ENCODE measurements around the gene SLC12A7. TPM values are rescaled to one million over a fixed set of nuclear protein-coding genes. Genes with fewer than 3 reads are reported as not detected.

Gene SLC12A7
- total RNA-seq, 4 donors from 2014 or later = 8.6 to 29.0 (median 21.5) TPM

GRCh38 chr5:1017691-1018455, 94.0 kb downstream of the SLC12A7 start:
- H3K36me3 ChIP-seq = no peaks in the 10 kb centered on the region
- H3K27ac ChIP-seq = no peak overlapping the region
- H3K27me3 ChIP-seq = peaks cover 8% of the 10 kb centered on the region
- no peak overlapping the region for H3K4me3 ChIP-seq
- no peak for TF ChIP-seq EP300 (IDR thresholded peaks at IDR 0.05)
- TF ChIP-seq POLR2A (IDR thresholded peaks at IDR 0.05) = no peak
- no peak for TF ChIP-seq POLR2AphosphoS5 (IDR thresholded peaks at IDR 0.05)
- no peak for TF ChIP-seq CTCF (IDR thresholded peaks at IDR 0.05)
- H3K9me3 ChIP-seq = no peaks in the 10 kb centered on the region
- WGBS = 92% methylated on average over 17 of the region's 19 CpGs
- DNase-seq (ENCODE audit: low spot score in 2 of 2) = peak in 1 of 2 donors; percentile 70
- peaks cover 21% of the 10 kb centered on the region for H3K4me1 ChIP-seq

DNA sequence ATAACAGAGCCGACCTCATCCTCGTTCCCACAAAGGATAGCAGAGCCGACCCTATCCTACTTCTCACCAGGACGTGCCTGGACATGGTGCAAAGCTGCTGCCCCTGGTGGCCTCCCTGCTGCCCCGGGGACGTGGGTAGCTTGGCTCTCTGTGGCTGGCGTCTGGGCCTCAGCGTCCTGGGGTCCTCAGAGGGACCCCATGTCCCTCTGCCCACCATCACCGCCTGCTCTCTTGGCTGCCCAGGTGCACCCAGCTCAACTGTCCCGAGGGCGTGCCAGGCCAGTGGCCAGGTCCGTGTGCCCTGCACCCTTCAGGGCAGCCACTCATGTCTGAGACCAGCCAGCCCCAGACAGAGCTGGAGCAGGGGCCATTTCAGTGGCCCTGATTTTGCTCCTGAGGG, 94.8 kb downstream of the SLC12A7 start:
- TF ChIP-seq POLR2A (IDR thresholded peaks at IDR 0.05) = no peak
- TF ChIP-seq EP300 (IDR thresholded peaks at IDR 0.05) = no peak
- no peak for TF ChIP-seq POLR2AphosphoS5 (IDR thresholded peaks at IDR 0.05)
- TF ChIP-seq CTCF (IDR thresholded peaks at IDR 0.05) = no peak
- Histone ChIP-seq H3K4me3 (no peak overlapping the region), H3K36me3 (no peaks in the 10 kb centered on the region), H3K9me3 (no peaks in the 10 kb centered on the region), H3K27me3 (peaks cover 8% of the 10 kb centered on the region), H3K4me1 (peaks cover 21% of the 10 kb centered on the region), H3K27ac (no peak overlapping the region)
- WGBS = 85% methylated on average over 11 of the region's 12 CpGs
- no peak for DNase-seq (ENCODE audit: low spot score in 2 of 2)

DNA sequence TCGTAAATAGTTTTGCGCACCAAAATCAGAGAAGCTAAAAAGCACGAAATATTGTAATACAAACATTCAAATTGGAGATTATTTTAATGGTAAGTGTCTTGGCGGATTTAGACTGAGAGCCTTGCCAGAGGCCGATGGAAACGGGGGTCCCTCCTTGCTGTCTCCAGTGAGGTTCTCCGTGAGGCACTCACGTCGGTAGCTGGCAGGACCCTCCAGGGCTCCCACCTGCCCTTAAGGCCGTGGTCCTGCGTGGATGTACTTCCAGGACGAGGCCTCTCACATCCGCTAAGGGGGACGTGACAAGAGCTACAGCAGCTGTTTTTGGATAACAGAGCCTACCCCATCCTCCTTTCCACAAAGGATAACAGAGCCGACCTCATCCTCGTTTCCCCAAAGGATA, 95.4 kb downstream of the SLC12A7 start:
- H3K27ac ChIP-seq = no peak overlapping the region
- WGBS = 47% methylated on average over 16 of the region's 16 CpGs
- TF ChIP-seq EP300 (IDR thresholded peaks at IDR 0.05) (no peak), POLR2AphosphoS5 (IDR thresholded peaks at IDR 0.05) (no peak), CTCF (IDR thresholded peaks at IDR 0.05) (no peak), POLR2A (IDR thresholded peaks at IDR 0.05) (no peak)
- no peak for DNase-seq (ENCODE audit: low spot score in 2 of 2)
- peaks cover 12% of the 10 kb centered on the region for H3K27me3 ChIP-seq
- H3K36me3 ChIP-seq = no peaks in the 10 kb centered on the region
- no peak overlapping the region for H3K4me3 ChIP-seq
- H3K4me1 ChIP-seq = peaks cover 19% of the 10 kb centered on the region
- H3K9me3 ChIP-seq = no peaks in the 10 kb centered on the region

DNA sequence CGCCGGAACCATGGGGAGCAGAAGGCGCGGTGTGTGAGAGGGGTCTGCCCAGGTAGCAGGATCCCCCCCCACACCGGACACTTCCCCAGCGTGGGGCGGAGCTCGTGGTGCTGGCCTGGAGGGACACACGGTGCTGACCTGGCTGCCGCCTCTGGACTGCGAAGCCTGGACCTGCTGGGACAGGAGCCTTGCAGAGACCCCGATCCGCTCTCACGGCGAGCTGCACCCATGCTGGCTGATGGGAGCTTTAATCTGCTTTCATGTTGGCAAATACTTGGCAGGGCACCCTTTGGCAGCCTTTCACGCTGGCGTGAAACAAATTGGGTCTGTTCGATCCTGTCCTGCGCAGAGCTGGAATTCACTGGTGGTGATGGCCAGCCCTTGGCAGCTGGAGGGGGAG, 95.8 kb downstream of the SLC12A7 start:
- no peak overlapping the region for H3K4me3 ChIP-seq

More for the DNA sequence above, 95.8 kb downstream of the SLC12A7 start:
- no peak for DNase-seq (ENCODE audit: low spot score in 2 of 2)
- 43% methylated on average over 18 of the region's 19 CpGs for WGBS
- Histone ChIP-seq H3K36me3 (no peaks in the 10 kb centered on the region), H3K27me3 (peaks cover 17% of the 10 kb centered on the region), H3K27ac (no peak overlapping the region), H3K9me3 (no peaks in the 10 kb centered on the region), H3K4me1 (peaks cover 19% of the 10 kb centered on the region)
- TF ChIP-seq POLR2AphosphoS5 (IDR thresholded peaks at IDR 0.05) = no peak
- TF ChIP-seq POLR2A (IDR thresholded peaks at IDR 0.05) = no peak
- TF ChIP-seq CTCF (IDR thresholded peaks at IDR 0.05) = no peak
- no peak for TF ChIP-seq EP300 (IDR thresholded peaks at IDR 0.05)

Measured in suprapubic skin (tissue), 4 donors.